T-cell (primary cell): ENCODE measurements around the gene KIF5C. TPM values are rescaled to one million over a fixed set of nuclear protein-coding genes. Genes with fewer than 3 reads are reported as not detected.
A peak's percentile ranks its signal among the peaks of the same experiment; 100 is the strongest.

Experiments used
- ATAC-seq, 4 experiments: fragments of 200-7000 bp in 3 of 4; fragments of 150-1000 bp in 1 of 4; cut with Tn5 transposase; replicated peaks in 1 of 4; 1 replicate in 3 of 4; 2 replicates in 1 of 4; pipeline ENCODE4 v1.10.0; 2021; ENCODE audit warnings: moderate library complexity in 3 of 4, mild to moderate bottlenecking in 2 of 4, moderate number of reproducible peaks in 1 of 4
- CTCF ChIA-PET, 2 donors: fragments of 300-600 bp; sonication (Branson Sonifier 250); formaldehyde crosslinking; loops; one replicate each; lab custom pipeline; 2022; ENCODE audit warnings: antibody characterized with exemption in 2 of 2; lab: Charles Lee
- POLR2A ChIA-PET, 2 donors: fragments of 300-600 bp; sonication (Branson Sonifier 250); formaldehyde crosslinking; loops; one replicate each; lab custom pipeline; 2022; ENCODE audit warnings: antibody characterized with exemption in 2 of 2; lab: Charles Lee
- DNase-seq, 35 experiments: peaks; one replicate each; pipeline versions ENCODE4 v3.0.0 to v3.0.0-alpha.2; 2013 to 2023
- H3K27ac ChIP-seq: one replicate; pipeline ENCODE4 v1.5.1; 2013; ENCODE audit warnings: low read length
- H3K27me3 ChIP-seq, 2 experiments: replicated peaks in 1 of 2; 1 replicate in 1 of 2; 2 replicates in 1 of 2; pipeline versions ENCODE4 v1.6.1 to v1.7.0; 2013; ENCODE audit warnings: low read length in 1 of 2, mixed read lengths in 1 of 2; ENCODE audit not compliant: control insufficient read depth in 2 of 2, insufficient read depth in 2 of 2; ENCODE audit errors: extremely low read depth in 1 of 2
- H3K36me3 ChIP-seq, 2 donors: 1 replicate in 1 of 2; 2 replicates in 1 of 2; pipeline versions ENCODE4 v1.6.1 to v1.7.0; 2013; ENCODE audit warnings: low read length in 1 of 2; ENCODE audit not compliant: control insufficient read depth in 2 of 2, insufficient read depth in 1 of 2; ENCODE audit errors: extremely low read depth in 1 of 2
- H3K4me1 ChIP-seq, 2 experiments: 1 replicate in 1 of 2; 2 replicates in 1 of 2; pipeline versions ENCODE4 v1.6.1 to v1.7.0; 2013; ENCODE audit warnings: low read length in 2 of 2, mixed read lengths in 1 of 2; ENCODE audit not compliant: insufficient read depth in 2 of 2, control insufficient read depth in 1 of 2; ENCODE audit errors: extremely low read depth in 1 of 2
- H3K4me3 ChIP-seq, 2 donors: 1 replicate in 1 of 2; 2 replicates in 1 of 2; pipeline versions ENCODE4 v1.5.1 to v1.7.0; 2013; ENCODE audit warnings: mild to moderate bottlenecking in 2 of 2, low read length in 1 of 2, moderate library complexity in 1 of 2; ENCODE audit not compliant: control insufficient read depth in 1 of 2; ENCODE audit errors: extremely low read depth in 1 of 2
- H3K9me3 ChIP-seq: 2 replicates; pipeline ENCODE4 v1.7.0; 2013
- H3K27ac Mint-ChIP-seq, 2 donors: one replicate each; pipeline ENCODE4 v1.8.0; 2020 to 2021; ENCODE audit warnings: mild to moderate bottlenecking in 2 of 2, mixed read lengths in 2 of 2
- H3K27me3 Mint-ChIP-seq, 2 donors: one replicate each; pipeline ENCODE4 v1.8.0; 2021 to 2022; ENCODE audit warnings: mixed read lengths in 2 of 2
- H3K36me3 Mint-ChIP-seq: one replicate; pipeline ENCODE4 v1.8.0; 2021; ENCODE audit warnings: mixed read lengths
- H3K4me1 Mint-ChIP-seq, 3 donors: one replicate each; pipeline ENCODE4 v1.8.0; 2020 to 2022; ENCODE audit warnings: mixed read lengths in 3 of 3, mild to moderate bottlenecking in 1 of 3
- H3K4me3 Mint-ChIP-seq, 3 donors: one replicate each; pipeline ENCODE4 v1.8.0; 2020 to 2022; ENCODE audit warnings: mild to moderate bottlenecking in 3 of 3, mixed read lengths in 3 of 3, moderate library complexity in 3 of 3
- H3K9me3 Mint-ChIP-seq, 3 donors: one replicate each; pipeline ENCODE4 v1.8.0; 2020 to 2022; ENCODE audit warnings: mixed read lengths in 3 of 3
- WGBS: methylation state at CpG from one replicate; pipeline ENCODE4 v1.1.5; 2013; ENCODE audit warnings: missing lambda C conversion rate; ENCODE audit not compliant: insufficient coverage; 5-methylcytosine and 5-hydroxymethylcytosine counted together
- total RNA-seq, 35 experiments: library from RNA in 6 of 35; stranded (reverse) in 6 of 35; fragments of 120-200 nt in 1 of 35; gene quantifications; one replicate each; pipeline versions ENCODE4 v1.2.1 to v1.2.4 and lab custom pipeline; 2013 to 2026

Gene KIF5C
- total RNA-seq, 5 donors from 2014 or later (not counting 1 experiment from before 2014, with no cell fraction given), result 9.4 to 17.0 (median 14.7) TPM

- no peaks in the 10 kb centered on the region for H3K4me1 ChIP-seq
- H3K4me3 ChIP-seq, result no peak overlapping the region
- peaks cover 0 to 3% of the 10 kb centered on the region in 2 donors for H3K36me3 ChIP-seq
- H3K9me3 Mint-ChIP-seq, result no peaks in the 10 kb centered on the region
- H3K27me3 ChIP-seq, result no peaks in the 10 kb centered on the region
- H3K27ac Mint-ChIP-seq, result no peak overlapping the region
- no peaks in the 10 kb centered on the region for H3K4me1 Mint-ChIP-seq
- ATAC-seq, result no peak
- no peak for DNase-seq
- CTCF ChIA-PET, result no interaction called here
- no peaks in the 10 kb centered on the region for H3K9me3 ChIP-seq
- H3K4me3 Mint-ChIP-seq, result no peak overlapping the region
- WGBS, result 90% methylated on average over 2 of the region's 5 CpGs
- POLR2A ChIA-PET, result no interaction called here
- peaks cover 48% of the 10 kb centered on the region for H3K36me3 Mint-ChIP-seq
- no peaks in the 10 kb centered on the region for H3K27me3 Mint-ChIP-seq
- H3K27ac ChIP-seq, result no peak overlapping the region
Measured at GRCh38 chr2:148982282-148982681, 107.3 kb downstream of the KIF5C start.

- ATAC-seq, result no peak
- no peak overlapping the region for H3K27ac ChIP-seq
- no peak overlapping the region for H3K27ac Mint-ChIP-seq
Measured at GRCh38 chr2:148983896-148984295, 108.9 kb downstream of the KIF5C start.

GRCh38 chr2:148984449-148984848, 109.4 kb downstream of the KIF5C start:
- ATAC-seq, result no peak
- CTCF ChIA-PET, result interaction anchor here in 1 of 2 donors (0.7 kb wide), 1 partner anchor 203 kb away, joined by 3 read pairs; no protein-coding TSS in a partner anchor

More at GRCh38 chr2:148983896-148984295, 108.9 kb downstream of the KIF5C start:
- ChIA-PET POLR2A (no interaction called here), CTCF (interaction anchor here in 1 of 2 donors (0.7 kb wide), 1 partner anchor 202 kb away, joined by 3 read pairs; no protein-coding TSS in a partner anchor)
- H3K9me3 ChIP-seq, result no peaks in the 10 kb centered on the region
- Mint-ChIP-seq H3K36me3 (peaks cover 46% of the 10 kb centered on the region), H3K4me3 (no peak overlapping the region), H3K9me3 (no peaks in the 10 kb centered on the region), H3K27me3 (no peaks in the 10 kb centered on the region), H3K4me1 (no peaks in the 10 kb centered on the region)
- no peaks in the 10 kb centered on the region for H3K4me1 ChIP-seq
- H3K27me3 ChIP-seq, result no peaks in the 10 kb centered on the region
- DNase-seq, result no peak
- H3K36me3 ChIP-seq, result peaks cover 0 to 3% of the 10 kb centered on the region in 2 donors
- H3K4me3 ChIP-seq, result no peak overlapping the region

GRCh38 chr2:148987286-148987685, 112.3 kb downstream of the KIF5C start:
- ChIA-PET POLR2A (interaction anchor here in 1 of 2 donors (0.6 kb wide), 1 partner anchor 169 kb away, joined by 3 read pairs; no protein-coding TSS in a partner anchor), CTCF (interaction anchor here in 1 of 2 donors (1.3 kb wide), 1 partner anchor 30 kb away, joined by 4 read pairs; no protein-coding TSS in a partner anchor)
- WGBS, result 77% methylated on average over 3 of the region's 6 CpGs
- Mint-ChIP-seq H3K27ac (no peak overlapping the region), H3K4me3 (no peak overlapping the region), H3K36me3 (peaks cover 27% of the 10 kb centered on the region), H3K9me3 (no peaks in the 10 kb centered on the region), H3K27me3 (no peaks in the 10 kb centered on the region), H3K4me1 (peaks cover 2 to 6% (median 4%) of the 10 kb centered on the region in 3 donors)
- Histone ChIP-seq H3K27me3 (peaks cover 0 to 3% of the 10 kb centered on the region in 2 experiments), H3K36me3 (peaks cover 0 to 2% of the 10 kb centered on the region in 2 donors), H3K4me3 (no peak overlapping the region), H3K4me1 (no peaks in the 10 kb centered on the region), H3K9me3 (no peaks in the 10 kb centered on the region), H3K27ac (no peak overlapping the region)
- DNase-seq (no peak), ATAC-seq (no peak)

More at GRCh38 chr2:148984449-148984848, 109.4 kb downstream of the KIF5C start:
- H3K27ac ChIP-seq, result no peak overlapping the region
- POLR2A ChIA-PET, result no interaction called here
- H3K9me3 ChIP-seq, result no peaks in the 10 kb centered on the region
- H3K4me1 ChIP-seq, result no peaks in the 10 kb centered on the region
- Mint-ChIP-seq H3K36me3 (peaks cover 43% of the 10 kb centered on the region), H3K4me1 (no peaks in the 10 kb centered on the region), H3K27ac (no peak overlapping the region), H3K4me3 (no peak overlapping the region), H3K27me3 (no peaks in the 10 kb centered on the region), H3K9me3 (no peaks in the 10 kb centered on the region)
- H3K27me3 ChIP-seq, result no peaks in the 10 kb centered on the region
- no peak overlapping the region for H3K4me3 ChIP-seq
- H3K36me3 ChIP-seq, result peaks cover 0 to 3% of the 10 kb centered on the region in 2 donors
- no peak for DNase-seq

GRCh38 chr2:148988337-148988736, 113.3 kb downstream of the KIF5C start:
- Histone ChIP-seq H3K4me1 (no peaks in the 10 kb centered on the region), H3K9me3 (no peaks in the 10 kb centered on the region), H3K27ac (no peak overlapping the region), H3K36me3 (peaks cover 0 to 2% of the 10 kb centered on the region in 2 donors), H3K27me3 (peaks cover 0 to 3% of the 10 kb centered on the region in 2 experiments), H3K4me3 (no peak overlapping the region)
- CTCF ChIA-PET, result interaction anchor here (0.7 to 1.5 kb wide), 6 partner anchors 10 to 1051 kb away, joined by 3 to 8 read pairs (median 4); no protein-coding TSS in a partner anchor
- no peak for ATAC-seq
- Mint-ChIP-seq H3K4me1 (peaks cover 2 to 6% (median 4%) of the 10 kb centered on the region in 3 donors), H3K27ac (no peak overlapping the region), H3K27me3 (no peaks in the 10 kb centered on the region), H3K36me3 (peaks cover 19% of the 10 kb centered on the region), H3K9me3 (no peaks in the 10 kb centered on the region), H3K4me3 (no peak overlapping the region)
- WGBS, result no CpG with 5 or more reads among the region's 1 CpG
- no peak for DNase-seq
- POLR2A ChIA-PET, result no interaction called here

- H3K27ac ChIP-seq, result no peak overlapping the region
- ATAC-seq, result peak; percentile 52 to 86 (median 79)
- Mint-ChIP-seq H3K27me3 (no peaks in the 10 kb centered on the region), H3K27ac (no peak overlapping the region), H3K9me3 (no peaks in the 10 kb centered on the region), H3K4me3 (no peak overlapping the region), H3K36me3 (peaks cover 21% of the 10 kb centered on the region), H3K4me1 (peaks cover 2 to 6% (median 4%) of the 10 kb centered on the region in 3 donors)
- peak in 33 of 35 experiments; percentile 5 to 75 (median 42) for DNase-seq
- ChIA-PET POLR2A (interaction anchor here in 1 of 2 donors (0.6 kb wide), 1 partner anchor 420 kb away, joined by 3 read pairs; no protein-coding TSS in a partner anchor), CTCF (interaction anchor here (0.7 to 1.9 kb wide), 12 partner anchors 63 to 1055 kb away, joined by 3 to 22 read pairs (median 4); no protein-coding TSS in a partner anchor)
- no peaks in the 10 kb centered on the region for H3K9me3 ChIP-seq
- no peaks in the 10 kb centered on the region for H3K4me1 ChIP-seq
- peaks cover 0 to 2% of the 10 kb centered on the region in 2 donors for H3K36me3 ChIP-seq
- WGBS, result 57% methylated on average over 2 of the region's 6 CpGs
- H3K27me3 ChIP-seq, result peaks cover 0 to 3% of the 10 kb centered on the region in 2 experiments
- H3K4me3 ChIP-seq, result no peak overlapping the region
Measured at GRCh38 chr2:148989882-148990493, 115.0 kb downstream of the KIF5C start.
